Measurements from ENCODE around the gene MYOG. TPM values are rescaled to one million over a fixed set of nuclear protein-coding genes. Genes with fewer than 3 reads are reported as not detected.

Gene MYOG
- total and polyA plus RNA-seq, 12 donors = 0.06 TPM; not detected in 11

DNA sequence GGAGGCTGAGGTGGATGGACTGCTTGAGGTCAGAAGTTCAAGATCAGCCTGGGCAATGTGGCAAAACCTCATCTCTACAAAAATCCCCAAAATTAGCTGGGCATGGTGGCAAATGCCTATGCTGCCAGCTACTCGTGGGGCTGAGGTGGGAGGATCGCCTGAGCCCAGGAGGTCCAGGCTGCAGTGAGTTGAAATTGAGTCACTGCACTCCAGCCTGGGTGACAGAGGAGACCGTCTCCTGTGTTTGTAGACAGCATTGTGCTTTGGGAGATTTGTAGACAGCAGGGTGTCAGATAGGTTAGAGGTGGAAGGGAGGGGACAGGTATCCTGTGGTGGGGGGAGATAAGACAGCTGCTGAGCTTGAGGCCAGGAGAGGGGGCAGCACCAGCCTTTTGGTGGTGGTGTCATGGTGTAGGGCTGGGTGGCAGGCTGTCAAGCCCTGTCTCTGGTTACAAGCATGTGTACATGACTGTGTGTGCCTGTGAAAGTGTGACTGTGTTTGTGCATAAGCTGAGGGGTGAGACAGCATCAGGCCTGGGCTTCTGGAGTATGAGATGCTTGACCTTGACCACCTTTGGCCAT lies 44.4 kb downstream of the MYOG start:
- Histone ChIP-seq H3K4me1 (peaks cover 5 to 62% (median 36%) of the 10 kb centered on the region in 9 donors), H3K36me3 (peaks cover 0 to 22% (median 0%) of the 10 kb centered on the region in 9 donors), H3K4me3 (no peak overlapping the region), H3K27me3 (peaks cover 0 to 6% (median 0%) of the 10 kb centered on the region in 7 donors), H3K9me3 (no peaks in the 10 kb centered on the region), H3K27ac (peak overlapping the region in 2 of 10 donors; percentile 36 to 61)
- WGBS, 2 donors = 80 to 82% methylated on average over 3 of the region's 3 CpGs
- intact Hi-C loops (cut with DNase I) = loop anchor here in 5 of 10 donors (1.0 to 5.0 kb wide), 5 partner anchors 76 to 226 kb away; no protein-coding TSS in a partner anchor
- no peak for TF ChIP-seq CTCF (IDR thresholded peaks at IDR 0.05)
- no peak for DNase-seq
- ATAC-seq = no peak

DNA sequence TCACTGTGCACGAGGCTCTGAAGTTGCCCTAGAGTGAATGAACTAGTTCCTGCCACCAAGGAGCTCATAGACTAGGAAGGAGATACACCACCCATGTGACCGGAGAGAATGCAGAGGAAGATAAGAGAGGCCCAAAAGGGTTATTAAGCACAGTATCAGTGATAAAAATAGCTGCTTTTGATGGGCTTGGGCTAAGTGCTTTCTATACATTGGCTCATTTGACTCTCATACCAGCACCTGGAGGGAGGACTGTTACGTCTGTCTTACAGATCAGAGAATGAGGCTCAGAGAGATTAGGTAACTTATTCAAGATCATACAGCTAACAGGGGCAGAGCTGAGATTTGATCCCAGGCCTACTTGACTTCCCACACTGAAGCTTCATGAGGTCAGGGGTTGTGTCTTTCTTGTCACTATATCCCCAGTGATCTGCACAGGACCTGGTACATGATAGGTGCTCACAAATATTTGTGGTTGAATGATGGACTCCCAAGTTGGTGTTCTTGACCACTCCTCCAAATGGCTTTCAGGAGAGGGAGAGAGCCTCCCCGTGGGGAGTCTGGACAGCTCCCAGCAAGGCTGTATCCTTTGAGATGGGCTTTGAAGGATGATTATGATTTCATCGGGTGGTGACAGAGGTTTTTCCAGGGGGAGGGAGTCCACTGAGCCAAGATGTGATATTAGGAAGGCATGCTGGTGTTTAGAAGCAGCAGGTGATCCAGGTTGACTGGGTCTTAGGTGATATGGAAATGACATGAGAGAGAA lies 45.1 kb downstream of the MYOG start:
- intact Hi-C loops (cut with DNase I) = loop anchor here in 5 of 10 donors (1.0 to 5.0 kb wide), 7 partner anchors 77 to 227 kb away; no protein-coding TSS in a partner anchor
- Histone ChIP-seq H3K4me3 (no peak overlapping the region), H3K36me3 (peaks cover 0 to 15% (median 0%) of the 10 kb centered on the region in 9 donors), H3K9me3 (no peaks in the 10 kb centered on the region), H3K27ac (peak overlapping the region in 5 of 10 donors; percentile 36 to 61 (median 41)), H3K27me3 (peaks cover 0 to 6% (median 0%) of the 10 kb centered on the region in 7 donors), H3K4me1 (peaks cover 5 to 64% (median 39%) of the 10 kb centered on the region in 9 donors)
- ATAC-seq = peak in 1 of 8 donors; percentile 5
- TF ChIP-seq CTCF (IDR thresholded peaks at IDR 0.05) = no peak
- no peak for DNase-seq
- WGBS, 2 donors = 30 to 44% methylated on average over 5 of the region's 5 CpGs

- ATAC-seq (peak in 5 of 8 donors; percentile 12 to 28 (median 25)), DNase-seq (no peak)
- H3K27me3 ChIP-seq = peaks cover 0 to 6% (median 0%) of the 10 kb centered on the region in 7 donors
- peaks cover 5 to 73% (median 42%) of the 10 kb centered on the region in 9 donors for H3K4me1 ChIP-seq
- peak in 8 of 9 donors; percentile 18 to 53 (median 42) for TF ChIP-seq CTCF (IDR thresholded peaks at IDR 0.05)
- H3K9me3 ChIP-seq = no peaks in the 10 kb centered on the region
- no peak overlapping the region for H3K4me3 ChIP-seq
- WGBS, 2 donors = 37 to 41% methylated on average over 11 of the region's 11 CpGs
- H3K36me3 ChIP-seq = peaks cover 0 to 7% (median 0%) of the 10 kb centered on the region in 9 donors
- intact Hi-C loops (cut with DNase I) = loop anchor here (1.0 to 10.0 kb wide), 12 partner anchors 77 to 305 kb away; partner anchors contain the start of gene ADORA1 (in 5 of the 10)
- peak overlapping the region in 5 of 10 donors; percentile 36 to 61 (median 41) for H3K27ac ChIP-seq
Measured at GRCh38 chr1:203039609-203040512, 46.0 kb downstream of the MYOG start.
